Middle frontal gyrus (tissue), 1 donor: ENCODE results near the gene SLC7A9.
"Not testable (repeated sequence)": the region's sequence is repeated elsewhere in the genome, so short reads cannot be mapped to it uniquely, and the experiment has no call there.

Source experiments
- DNase-seq: peaks from one replicate; pipeline ENCODE4 v3.0.0-alpha.2; 2015; ENCODE audit warnings: low spot score; ENCODE audit errors: extremely low spot score

SLC7A9 gene

GRCh38 chr19:32864318-32865007, 5.1 kb downstream of the SLC7A9 start:
- no peak for DNase-seq

- DNase-seq = no peak
Measured at GRCh38 chr19:32863841-32864240, 5.7 kb downstream of the SLC7A9 start.

GRCh38 chr19:32863301-32863700, 6.3 kb downstream of the SLC7A9 start:
- no peak for DNase-seq

- no peak for DNase-seq
Measured at GRCh38 chr19:32862741-32863140, 6.8 kb downstream of the SLC7A9 start.

DNA sequence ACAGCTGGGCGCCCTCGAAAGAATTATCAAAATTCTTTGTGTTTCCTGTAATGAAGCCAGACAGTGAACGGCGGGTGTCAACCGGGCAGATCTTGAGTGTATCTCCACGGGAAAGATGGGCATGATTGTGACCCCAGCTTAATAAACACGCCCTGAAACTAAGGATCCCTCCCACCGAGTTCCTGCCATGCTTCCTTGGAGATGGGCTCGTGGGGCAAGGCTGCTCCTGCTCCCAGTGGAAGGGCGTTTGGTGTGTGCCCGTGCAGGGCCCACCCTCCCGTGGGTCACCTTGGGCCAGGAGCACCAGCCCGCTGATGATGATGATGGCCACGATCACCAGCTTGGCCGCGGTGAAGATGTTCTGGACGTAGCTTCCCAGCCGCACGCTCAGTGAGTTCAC, 7.4 kb downstream of the SLC7A9 start:
- DNase-seq = no peak

DNA sequence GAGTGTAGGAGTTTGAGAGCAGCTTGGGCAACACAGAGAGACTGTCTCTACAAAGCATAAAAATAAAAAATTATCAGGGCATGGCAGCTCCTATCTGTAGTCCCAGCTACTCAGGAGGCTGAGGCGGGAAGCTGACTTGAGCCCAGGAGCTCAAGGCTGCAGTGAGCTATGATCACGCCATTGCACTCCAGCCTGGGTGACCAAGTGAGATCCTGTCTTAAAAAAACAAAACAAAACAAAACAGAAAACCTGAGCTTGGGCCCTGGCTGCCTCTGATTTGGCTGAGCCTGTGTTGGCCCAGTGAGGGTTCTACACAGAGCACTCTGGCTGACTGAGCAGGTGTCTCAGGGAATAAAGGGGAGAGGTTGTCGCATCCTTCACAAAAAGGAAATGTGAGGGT, 8.0 kb downstream of the SLC7A9 start:
- DNase-seq = no peak

GRCh38 chr19:32859591-32859990, 10.0 kb downstream of the SLC7A9 start:
- DNase-seq = no peak

DNA sequence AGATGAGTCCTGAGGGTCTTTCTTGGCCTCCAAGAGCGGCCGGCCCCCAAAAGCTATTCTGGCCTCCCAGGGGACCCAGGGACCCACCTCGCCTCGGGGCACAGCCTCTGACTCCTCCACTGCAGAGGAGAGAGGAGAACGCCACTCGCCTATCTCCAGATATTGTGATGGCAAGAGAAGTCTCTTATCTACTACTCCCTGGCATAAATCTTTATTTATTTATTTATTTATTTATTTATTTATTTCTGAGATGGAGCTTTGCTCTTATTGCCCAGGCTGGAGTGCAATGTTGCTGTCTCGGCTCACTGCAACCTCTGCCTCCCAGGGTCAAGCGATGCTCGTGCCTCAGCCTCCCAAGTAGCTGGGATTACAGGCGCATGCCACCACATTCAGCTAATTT, 11.0 kb downstream of the SLC7A9 start:
- DNase-seq = no peak

DNA sequence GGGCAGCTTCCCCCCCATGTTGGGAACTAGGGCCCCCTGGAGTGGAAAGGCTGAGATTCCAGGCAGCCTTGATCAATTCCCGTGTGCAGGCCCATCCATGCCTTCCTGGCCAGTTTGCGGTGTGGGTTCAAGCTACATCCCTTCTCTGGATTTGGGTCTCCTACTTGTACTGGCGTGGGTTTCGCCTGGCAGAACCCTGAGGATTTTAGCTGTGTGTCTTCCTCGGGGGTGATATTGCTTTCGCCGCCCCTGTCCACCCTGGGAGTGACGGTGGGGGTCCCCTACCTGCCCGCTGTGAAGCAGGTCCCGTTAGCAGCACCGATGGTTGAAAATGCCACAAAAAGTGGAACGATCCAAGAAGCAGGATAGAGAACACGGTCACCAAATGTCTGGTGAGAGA, 11.4 kb downstream of the SLC7A9 start:
- DNase-seq = no peak

DNA sequence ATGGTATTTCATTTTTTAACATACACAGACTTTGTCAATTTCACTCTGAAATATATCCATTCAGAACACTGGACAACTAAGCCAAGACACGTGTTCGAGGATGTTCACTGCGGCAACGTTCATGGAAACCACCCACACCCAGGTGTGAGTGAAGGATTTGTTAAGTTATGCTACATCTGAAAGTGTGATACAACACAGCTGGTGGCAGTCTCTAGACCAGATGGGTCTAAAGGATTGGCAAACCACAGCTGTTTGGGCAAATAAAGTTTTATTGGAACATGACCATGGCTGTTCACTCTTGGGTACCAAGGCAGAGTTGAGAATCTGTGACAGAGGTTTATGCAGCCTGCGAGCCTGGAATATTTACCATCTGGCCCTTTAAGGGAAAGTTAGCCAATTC, 12.0 kb downstream of the SLC7A9 start:
- no peak for DNase-seq

- DNase-seq = not testable (repeated sequence)
Measured at GRCh38 chr19:32856818-32857217, 12.7 kb downstream of the SLC7A9 start.

DNA sequence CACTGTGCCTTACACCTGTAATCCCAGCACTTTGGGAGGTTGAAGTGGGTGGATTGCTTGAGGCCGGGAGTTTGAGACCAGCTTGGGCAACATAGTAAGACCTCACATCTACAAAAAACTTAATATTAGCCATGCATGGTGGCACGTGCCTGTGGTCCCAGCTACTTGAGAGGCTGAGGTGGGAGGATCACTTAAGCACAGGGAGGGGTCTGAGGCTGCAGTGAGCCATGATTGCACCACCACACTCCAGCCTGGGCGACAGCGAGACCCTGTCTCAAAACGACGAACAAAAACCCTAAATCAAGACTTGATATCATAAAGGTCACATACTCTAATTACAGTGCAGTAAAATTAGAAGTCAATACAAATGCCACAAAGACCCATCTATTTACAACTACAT, 17.4 kb downstream of the SLC7A9 start:
- DNase-seq = no peak

GRCh38 chr19:32848035-32848434, 21.5 kb downstream of the SLC7A9 start:
- not testable (repeated sequence) for DNase-seq

GRCh38 chr19:32843716-32844245, 25.8 kb downstream of the SLC7A9 start:
- no peak for DNase-seq

DNA sequence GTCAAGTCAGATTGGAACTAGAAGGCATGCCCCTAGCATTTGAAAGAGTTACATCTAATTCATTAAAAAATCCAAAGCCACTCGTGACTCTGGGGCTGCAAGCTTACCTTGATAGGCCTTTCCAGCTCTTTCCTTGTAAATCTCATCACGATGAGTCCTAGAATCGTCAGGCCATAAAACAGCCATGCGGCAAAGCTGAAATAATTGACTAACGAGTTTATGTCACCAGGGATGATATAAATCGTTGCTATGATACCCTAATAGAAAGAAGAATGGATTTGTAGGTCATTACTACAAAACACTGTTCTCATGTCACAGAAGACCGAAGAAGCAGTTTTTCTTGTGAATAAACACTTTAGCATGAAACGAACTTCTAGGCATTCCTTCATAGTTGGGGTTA, 27.5 kb downstream of the SLC7A9 start:
- no peak for DNase-seq

- no peak for DNase-seq
Measured at GRCh38 chr19:32837531-32837930, 32.0 kb downstream of the SLC7A9 start.

DNA sequence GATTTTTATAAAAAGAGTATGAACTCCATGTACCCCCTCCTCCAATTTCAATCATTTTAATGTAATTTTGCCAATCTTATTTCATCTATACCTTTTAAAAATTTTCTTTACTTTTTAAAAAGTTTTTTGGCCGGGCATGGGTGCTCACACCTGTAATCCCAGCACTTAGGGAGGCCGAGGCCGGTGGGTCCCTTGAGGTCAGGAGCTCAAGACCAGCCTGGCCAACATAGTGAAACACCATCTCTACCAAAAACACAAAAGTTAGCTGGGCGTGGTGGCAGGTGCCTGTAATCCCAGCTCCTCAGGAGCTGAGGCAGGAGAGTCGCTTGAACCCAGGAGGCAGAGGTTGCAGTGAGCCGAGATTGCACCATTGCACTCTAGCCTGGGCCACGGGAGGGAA, 36.2 kb downstream of the SLC7A9 start:
- DNase-seq = not testable (repeated sequence)

DNA sequence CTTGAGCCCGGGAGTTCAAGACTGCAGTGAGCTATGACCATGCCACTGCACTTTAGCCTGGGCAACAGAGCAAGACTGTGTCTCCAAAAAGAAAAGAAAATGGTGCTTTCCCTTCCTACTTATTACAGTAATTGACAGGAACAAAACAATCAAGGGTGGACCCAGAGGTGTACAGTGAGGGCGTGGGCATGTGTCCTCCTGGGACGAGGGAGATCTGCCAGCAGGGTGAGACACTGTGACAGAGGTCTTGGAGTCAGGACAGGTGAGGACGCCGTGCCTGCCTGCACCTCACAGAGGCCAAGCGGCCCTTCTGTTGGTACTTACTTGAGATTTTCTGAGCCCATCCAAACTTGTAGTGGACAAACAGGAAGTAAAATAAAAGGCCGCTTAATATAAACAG, 36.7 kb downstream of the SLC7A9 start:
- DNase-seq = not testable (repeated sequence)

- DNase-seq = not testable (repeated sequence)
Measured at GRCh38 chr19:32832094-32832493, 37.5 kb downstream of the SLC7A9 start.

- DNase-seq = no peak
Measured at GRCh38 chr19:32831611-32832010, 38.0 kb downstream of the SLC7A9 start.

GRCh38 chr19:32830231-32831014, 39.1 kb downstream of the SLC7A9 start:
- DNase-seq = no peak

DNA sequence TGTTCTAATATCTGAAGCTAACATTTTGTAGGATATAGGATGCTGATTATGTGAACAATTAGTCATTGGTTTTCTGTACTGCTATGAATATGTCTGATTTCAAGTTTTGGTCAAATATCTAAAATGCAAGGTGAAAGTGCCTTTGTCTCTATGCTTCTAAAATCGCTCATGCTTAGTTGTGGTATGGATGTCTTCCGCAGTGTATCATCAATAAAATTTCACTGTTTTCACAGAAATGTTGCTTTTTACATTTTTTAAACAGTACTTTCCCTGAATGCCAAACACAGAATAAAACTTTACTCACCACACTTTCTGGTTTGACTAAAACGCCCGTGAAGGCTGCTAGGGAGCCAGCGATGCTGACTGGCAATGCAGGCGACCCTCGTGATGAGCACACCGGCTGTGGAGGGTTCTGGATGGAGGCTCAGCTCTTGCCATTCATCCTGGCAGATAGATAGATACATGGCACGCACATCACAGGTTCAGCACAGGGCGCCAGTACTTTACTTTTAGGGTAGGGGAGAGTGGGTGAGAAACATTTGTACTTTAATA, 40.1 kb downstream of the SLC7A9 start:
- DNase-seq = no peak
